NCI-H2171 treated with DMSO at 0.1 percent for 48 hours (cell line): ENCODE measurements around the gene UBE2O.

Source experiments
- DNase-seq: peaks from one replicate; lab custom pipeline; 2025; lab: John Stamatoyannopoulos, UW

UBE2O gene

GRCh38 chr17:76414334-76415295 lies 38.3 kb downstream of the UBE2O start:
- DNase-seq, result peak; percentile 89

GRCh38 chr17:76411247-76411646 lies 41.7 kb downstream of the UBE2O start:
- DNase-seq, result no peak

- no peak for DNase-seq
Observed at GRCh38 chr17:76410328-76410965, 42.5 kb downstream of the UBE2O start.

GRCh38 chr17:76408037-76408849 lies 44.7 kb downstream of the UBE2O start:
- DNase-seq, result peak; percentile 69

- no peak for DNase-seq
Observed at GRCh38 chr17:76407509-76407908, 45.4 kb downstream of the UBE2O start.

GRCh38 chr17:76405967-76406647 lies 46.8 kb downstream of the UBE2O start:
- DNase-seq, result peak; percentile 87

- no peak for DNase-seq
Observed at GRCh38 chr17:76405607-76405966, 47.4 kb downstream of the UBE2O start.

GRCh38 chr17:76404976-76405563 lies 47.9 kb downstream of the UBE2O start:
- DNase-seq, result no peak

- DNase-seq, result no peak
Observed at GRCh38 chr17:76404256-76404655, 48.7 kb downstream of the UBE2O start.

- no peak for DNase-seq
Observed at GRCh38 chr17:76402711-76403110, 50.2 kb downstream of the UBE2O start.

GRCh38 chr17:76399175-76400172 lies 53.5 kb downstream of the UBE2O start:
- DNase-seq, result no peak

- DNase-seq, result no peak
Observed at GRCh38 chr17:76398523-76399174, 54.3 kb downstream of the UBE2O start.

GRCh38 chr17:76397687-76398522 lies 55.0 kb downstream of the UBE2O start:
- peak; percentile 66 for DNase-seq

- DNase-seq, result no peak
Observed at GRCh38 chr17:76397184-76397583, 55.8 kb downstream of the UBE2O start.

- DNase-seq, result no peak
Observed at GRCh38 chr17:76395980-76396379, 57.0 kb downstream of the UBE2O start.

GRCh38 chr17:76394166-76394565 lies 58.8 kb downstream of the UBE2O start:
- no peak for DNase-seq

GRCh38 chr17:76391200-76391715 lies 61.7 kb downstream of the UBE2O start:
- no peak for DNase-seq

- DNase-seq, result no peak
Observed at GRCh38 chr17:76390003-76390421, 62.9 kb downstream of the UBE2O start.
